Mesenchymal stem cell (in vitro differentiated cells and primary cell): Measurements from ENCODE around the gene ZNF865.

Experiments
- DNase-seq: peaks from one replicate; pipeline ENCODE4 v3.0.0-alpha.2; 2013
- H2AFZ ChIP-seq: one replicate; pipeline ENCODE4 v1.6.1; 2013; ENCODE audit warnings: low read depth, mild to moderate bottlenecking, control low read depth, inconsistent platforms, low read length, moderate library complexity
- H2AK5ac ChIP-seq: 2 replicates; pipeline ENCODE4 v1.6.1; 2013; ENCODE audit warnings: low read length, moderate library complexity, mild to moderate bottlenecking, inconsistent platforms; ENCODE audit not compliant: severe bottlenecking
- H2BK120ac ChIP-seq: one replicate; pipeline ENCODE4 v1.6.1; 2013; ENCODE audit warnings: low read depth, mild to moderate bottlenecking, inconsistent platforms, low read length, moderate library complexity
- H2BK12ac ChIP-seq, 2 experiments: one replicate each; pipeline ENCODE4 v1.6.1; 2013; ENCODE audit warnings: inconsistent platforms in 2 of 2, low read length in 2 of 2, mild to moderate bottlenecking in 2 of 2, moderate library complexity in 2 of 2, control low read depth in 1 of 2
- H2BK15ac ChIP-seq: one replicate; pipeline ENCODE4 v1.6.1; 2013; ENCODE audit warnings: mild to moderate bottlenecking, low read depth, inconsistent platforms; ENCODE audit not compliant: poor library complexity, severe bottlenecking
- H2BK5ac ChIP-seq: 2 replicates; pipeline ENCODE4 v1.6.1; 2013; ENCODE audit warnings: low read depth, mild to moderate bottlenecking, low read length, control low read depth, inconsistent platforms; ENCODE audit not compliant: poor library complexity, severe bottlenecking
- H3K14ac ChIP-seq, 2 experiments: one replicate each; pipeline ENCODE4 v1.6.1; 2013; ENCODE audit warnings: inconsistent platforms in 2 of 2, low read length in 2 of 2, control low read depth in 1 of 2, mild to moderate bottlenecking in 1 of 2, moderate library complexity in 1 of 2
- H3K18ac ChIP-seq, 2 experiments: one replicate each; pipeline ENCODE4 v1.6.1; 2013; ENCODE audit warnings: inconsistent platforms in 2 of 2, low read length in 2 of 2, control low read depth in 1 of 2, low read depth in 1 of 2, mild to moderate bottlenecking in 1 of 2
- H3K23ac ChIP-seq, 2 experiments: one replicate each; pipeline ENCODE4 v1.6.1; 2013; ENCODE audit warnings: inconsistent platforms in 2 of 2, low read length in 2 of 2, mild to moderate bottlenecking in 2 of 2, moderate library complexity in 2 of 2, control low read depth in 1 of 2
- H3K27ac ChIP-seq: 2 replicates; pipeline ENCODE4 v1.5.1; 2013; ENCODE audit warnings: mild to moderate bottlenecking, moderate library complexity, low read length, control low read depth, inconsistent platforms; ENCODE audit not compliant: poor library complexity, severe bottlenecking
- H3K27me3 ChIP-seq, 2 experiments: 2 replicates each; pipeline versions ENCODE4 v1.6.1 to v1.7.0; 2013; ENCODE audit warnings: low read length in 2 of 2, mild to moderate bottlenecking in 2 of 2, moderate library complexity in 2 of 2, control low read depth in 1 of 2, inconsistent platforms in 1 of 2; ENCODE audit not compliant: control insufficient read depth in 1 of 2, insufficient read depth in 1 of 2
- H3K36me3 ChIP-seq, 2 experiments: 2 replicates each; pipeline versions ENCODE4 v1.6.1 to v1.7.0; 2013; ENCODE audit warnings: low read length in 2 of 2, control low read depth in 1 of 2, inconsistent platforms in 1 of 2, low read depth in 1 of 2, mild to moderate bottlenecking in 1 of 2; ENCODE audit not compliant: insufficient read depth in 2 of 2, control insufficient read depth in 1 of 2
- H3K4ac ChIP-seq, 2 experiments: one replicate each; pipeline ENCODE4 v1.6.1; 2013; ENCODE audit warnings: inconsistent platforms in 2 of 2, low read length in 2 of 2, mild to moderate bottlenecking in 2 of 2, moderate library complexity in 2 of 2, control low read depth in 1 of 2, low read depth in 1 of 2
- H3K4me1 ChIP-seq: 2 replicates; pipeline ENCODE4 v1.6.1; 2013; ENCODE audit warnings: low read depth, low read length, control low read depth; ENCODE audit not compliant: control insufficient read depth, insufficient read depth
- H3K4me2 ChIP-seq: 2 replicates; pipeline ENCODE4 v1.6.1; 2013; ENCODE audit warnings: low read length, mild to moderate bottlenecking, inconsistent platforms; ENCODE audit not compliant: poor library complexity, severe bottlenecking
- H3K4me3 ChIP-seq, 2 experiments: 2 replicates each; pipeline versions ENCODE4 v1.5.1 to v1.7.0; 2013; ENCODE audit warnings: low read length in 2 of 2, mild to moderate bottlenecking in 2 of 2, control low read depth in 1 of 2, low read depth in 1 of 2; ENCODE audit not compliant: insufficient read depth in 1 of 2
- H3K79me1 ChIP-seq: replicated peaks from 2 replicates; pipeline ENCODE4 v1.6.1; 2013; ENCODE audit warnings: mild to moderate bottlenecking, control low read depth, low read length, inconsistent platforms; ENCODE audit not compliant: poor library complexity, severe bottlenecking
- H3K9ac ChIP-seq: 2 replicates; pipeline ENCODE4 v1.7.0; 2013; ENCODE audit warnings: mild to moderate bottlenecking, low read length, moderate library complexity
- H3K9me3 ChIP-seq: 2 replicates; pipeline ENCODE4 v1.7.0; 2013; ENCODE audit warnings: mild to moderate bottlenecking, low read length; ENCODE audit not compliant: control insufficient read depth
- H4K8ac ChIP-seq: one replicate; pipeline ENCODE4 v1.6.1; 2013; ENCODE audit warnings: inconsistent platforms, mild to moderate bottlenecking, low read length, moderate library complexity
- H4K91ac ChIP-seq: one replicate; pipeline ENCODE4 v1.6.1; 2013; ENCODE audit warnings: mild to moderate bottlenecking, low read length, inconsistent platforms
- WGBS: methylation state at CpG from one replicate; pipeline ENCODE4 v1.1.7; 2013; ENCODE audit warnings: mixed read lengths; 5-methylcytosine and 5-hydroxymethylcytosine counted together

The ZNF865 gene

GRCh38 chr19:55606471-55606787 lies 982 bp downstream of the ZNF865 start:
- Histone ChIP-seq H3K4ac (peak overlapping the region in 1 of 2 experiments; percentile 62), H3K27me3 (no peaks in the 10 kb centered on the region)

GRCh38 chr19:55606817-55607216 lies 1.4 kb downstream of the ZNF865 start:
- Histone ChIP-seq H2AFZ (no peak overlapping the region), H3K27me3 (no peaks in the 10 kb centered on the region)
- WGBS = 91% methylated on average over 9 of the region's 9 CpGs

More at GRCh38 chr19:55606471-55606787, 982 bp downstream of the ZNF865 start:
- peak overlapping the region in 1 of 2 experiments; percentile 25 for H3K18ac ChIP-seq
- peak overlapping the region; percentile 98 for H3K9ac ChIP-seq
- DNase-seq = no peak
- no peak overlapping the region for H4K8ac ChIP-seq
- H4K91ac ChIP-seq = no peak overlapping the region
- peak overlapping the region in 1 of 2 experiments; percentile 8 for H2BK12ac ChIP-seq
- H3K79me1 ChIP-seq = peaks cover 36% of the 10 kb centered on the region
- no peak overlapping the region for H3K23ac ChIP-seq
- H3K36me3 ChIP-seq = peaks cover 36 to 42% of the 10 kb centered on the region in 2 experiments
- H3K4me2 ChIP-seq = peak overlapping the region; percentile 72
- H2AFZ ChIP-seq = no peak overlapping the region
- peaks cover 15% of the 10 kb centered on the region for H3K4me1 ChIP-seq
- peak overlapping the region; percentile 31 to 98 for H3K4me3 ChIP-seq
- H2BK5ac ChIP-seq = no peak overlapping the region
- H2BK15ac ChIP-seq = no peak overlapping the region
- peak overlapping the region in 1 of 2 experiments; percentile 68 for H3K14ac ChIP-seq
- peaks cover 4% of the 10 kb centered on the region for H3K9me3 ChIP-seq
- H2BK120ac ChIP-seq = no peak overlapping the region
- 35% methylated on average over 12 of the region's 12 CpGs for WGBS
- no peak overlapping the region for H2AK5ac ChIP-seq
- H3K27ac ChIP-seq = peak overlapping the region; percentile 97

DNA sequence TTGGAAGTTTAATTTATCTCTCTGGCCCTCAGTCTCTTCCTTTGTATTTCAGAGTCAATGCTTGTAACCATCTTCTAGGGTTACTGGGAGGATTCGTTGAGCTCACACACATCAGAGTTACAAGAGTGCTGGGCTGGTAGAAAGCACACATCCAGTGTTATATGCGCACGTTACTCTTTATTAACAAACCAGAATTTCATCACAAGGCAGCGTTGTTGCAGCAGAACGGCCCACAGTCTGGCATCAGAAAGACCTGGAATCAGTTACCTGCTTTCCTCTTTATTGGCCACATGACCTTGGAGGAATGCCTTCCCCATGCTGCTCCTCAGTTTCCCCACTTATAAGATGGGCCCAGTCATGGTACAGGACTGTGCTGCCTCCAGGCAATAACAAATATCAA lies 3.9 kb downstream of the ZNF865 start:
- Histone ChIP-seq H4K91ac (no peak overlapping the region), H3K23ac (no peak overlapping the region), H3K4ac (no peak overlapping the region), H3K18ac (no peak overlapping the region), H2BK15ac (no peak overlapping the region), H4K8ac (no peak overlapping the region), H2AFZ (no peak overlapping the region), H2BK12ac (no peak overlapping the region), H3K9me3 (peaks cover 4% of the 10 kb centered on the region), H3K36me3 (peaks cover 36 to 46% of the 10 kb centered on the region in 2 experiments), H2BK120ac (no peak overlapping the region), H2BK5ac (no peak overlapping the region), H3K27ac (no peak overlapping the region), H3K9ac (no peak overlapping the region), H3K27me3 (no peaks in the 10 kb centered on the region), H3K4me1 (peaks cover 11% of the 10 kb centered on the region), H2AK5ac (no peak overlapping the region), H3K14ac (no peak overlapping the region), H3K4me2 (no peak overlapping the region), H3K79me1 (peaks cover 28% of the 10 kb centered on the region), H3K4me3 (no peak overlapping the region)
- 98% methylated on average over 5 of the region's 5 CpGs for WGBS
- no peak for DNase-seq

More at GRCh38 chr19:55606817-55607216, 1.4 kb downstream of the ZNF865 start:
- Histone ChIP-seq H2BK5ac (no peak overlapping the region), H3K79me1 (peaks cover 39% of the 10 kb centered on the region), H3K4ac (no peak overlapping the region), H3K4me1 (peaks cover 14% of the 10 kb centered on the region), H2BK15ac (no peak overlapping the region), H2BK120ac (no peak overlapping the region), H2BK12ac (no peak overlapping the region), H3K4me3 (peak overlapping the region in 1 of 2 experiments; percentile 98), H4K91ac (no peak overlapping the region), H3K14ac (no peak overlapping the region), H3K36me3 (peaks cover 36 to 46% of the 10 kb centered on the region in 2 experiments), H3K9ac (peak overlapping the region; percentile 98), H3K23ac (no peak overlapping the region), H3K4me2 (peak overlapping the region; percentile 72), H4K8ac (no peak overlapping the region), H3K9me3 (peaks cover 4% of the 10 kb centered on the region), H3K18ac (no peak overlapping the region), H2AK5ac (no peak overlapping the region), H3K27ac (peak overlapping the region; percentile 97)
- no peak for DNase-seq

GRCh38 chr19:55611300-55611982 lies 6.0 kb downstream of the ZNF865 start:
- Histone ChIP-seq H3K36me3 (peaks cover 47 to 67% of the 10 kb centered on the region in 2 experiments), H3K14ac (no peak overlapping the region), H3K9ac (no peak overlapping the region), H3K23ac (no peak overlapping the region), H2BK120ac (no peak overlapping the region), H3K9me3 (peaks cover 4% of the 10 kb centered on the region), H3K4me2 (no peak overlapping the region), H2BK5ac (no peak overlapping the region), H3K79me1 (peaks cover 43% of the 10 kb centered on the region), H2AK5ac (no peak overlapping the region), H3K27me3 (no peaks in the 10 kb centered on the region), H2AFZ (no peak overlapping the region), H2BK15ac (no peak overlapping the region), H3K18ac (no peak overlapping the region), H3K4me3 (no peak overlapping the region), H4K8ac (no peak overlapping the region), H3K4ac (no peak overlapping the region), H4K91ac (no peak overlapping the region), H3K4me1 (peaks cover 9% of the 10 kb centered on the region), H3K27ac (no peak overlapping the region), H2BK12ac (no peak overlapping the region)
- DNase-seq = no peak
- WGBS = 96% methylated on average over 15 of the region's 15 CpGs
